Brain microvascular endothelial cell (primary cell): ENCODE data around the gene ZNF132.

Experiments used
- DNase-seq: peaks from one replicate; pipeline ENCODE4 v3.0.0-alpha.2; 2020
- H3K27ac ChIP-seq: fragments of 250-450 bp; sonication (Bioruptor Pico); 2 replicates; pipeline ENCODE4 v1.5.1; 2020; ENCODE audit warnings: mild to moderate bottlenecking, moderate library complexity
- H3K27me3 ChIP-seq: fragments of 250-450 bp; sonication (Bioruptor Pico); replicated peaks from 2 replicates; pipeline ENCODE4 v1.5.1; 2020; ENCODE audit warnings: mild to moderate bottlenecking
- H3K36me3 ChIP-seq: fragments of 250-450 bp; sonication (Bioruptor Pico); replicated peaks from 2 replicates; pipeline ENCODE4 v1.5.1; 2020; ENCODE audit warnings: mild to moderate bottlenecking
- H3K4me3 ChIP-seq: 2 replicates; pipeline ENCODE4 v1.5.1; 2011; ENCODE audit warnings: low read depth, mild to moderate bottlenecking, control low read depth, low read length, moderate library complexity
- CTCF ChIP-seq: IDR thresholded peaks from 2 replicates; pipeline ENCODE4 v1.5.1; 2011; ENCODE audit warnings: low read depth, mild to moderate bottlenecking, moderate library complexity, low read length, control low read depth, inconsistent platforms; ENCODE audit errors: missing control alignments
- in situ Hi-C: cut with HindIII; loops from 2 replicates; pipeline ENCODE4 v1.10.0; 2017; ENCODE audit warnings: low sequenced_read_pairs, low pct_ligation_motif_present

The ZNF132 gene

DNA sequence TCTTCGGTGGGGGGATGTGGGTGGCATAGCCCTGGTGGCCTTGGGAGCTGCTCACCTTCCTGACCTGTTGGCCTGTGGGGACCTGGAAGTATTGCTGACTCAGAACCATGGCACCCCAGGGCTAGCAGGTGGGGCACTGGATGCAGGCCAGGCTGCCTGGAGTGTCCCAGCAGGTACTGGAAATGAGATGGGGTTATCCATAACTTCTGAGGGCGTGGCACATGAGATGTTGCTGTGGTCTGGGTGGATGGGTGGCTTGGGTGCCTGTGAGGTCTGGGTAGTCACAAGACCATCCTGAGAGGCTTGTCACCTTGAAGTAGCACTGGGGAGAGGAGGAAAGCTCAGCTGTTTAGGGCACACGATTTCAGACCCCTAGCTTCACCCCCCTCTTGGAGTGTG, 45.1 kb downstream of the ZNF132 start:
- no peak for DNase-seq
- Histone ChIP-seq H3K36me3 (peaks cover 45% of the 10 kb centered on the region), H3K27ac (no peak overlapping the region), H3K4me3 (no peak overlapping the region), H3K27me3 (no peaks in the 10 kb centered on the region)
- TF ChIP-seq CTCF = no peak
- in situ Hi-C loops = no loop called here

GRCh38 chr19:58393725-58394033, 46.3 kb downstream of the ZNF132 start:
- DNase-seq = no peak
- H3K27me3 ChIP-seq = no peaks in the 10 kb centered on the region
- H3K4me3 ChIP-seq = no peak overlapping the region
- H3K27ac ChIP-seq = no peak overlapping the region
- peaks cover 52% of the 10 kb centered on the region for H3K36me3 ChIP-seq
- no peak for TF ChIP-seq CTCF
- in situ Hi-C loops = no loop called here

GRCh38 chr19:58392945-58393724, 46.8 kb downstream of the ZNF132 start:
- DNase-seq = no peak
- peaks cover 55% of the 10 kb centered on the region for H3K36me3 ChIP-seq
- no peak for TF ChIP-seq CTCF
- in situ Hi-C loops = no loop called here
- H3K4me3 ChIP-seq = no peak overlapping the region
- no peak overlapping the region for H3K27ac ChIP-seq
- no peaks in the 10 kb centered on the region for H3K27me3 ChIP-seq

- Histone ChIP-seq H3K36me3 (peaks cover 36% of the 10 kb centered on the region), H3K27me3 (no peaks in the 10 kb centered on the region), H3K4me3 (peak overlapping the region; percentile 90), H3K27ac (no peak overlapping the region)
- in situ Hi-C loops = no loop called here
- TF ChIP-seq CTCF = no peak
- no peak for DNase-seq
Observed at GRCh38 chr19:58388175-58388526, 51.8 kb downstream of the ZNF132 start.

DNA sequence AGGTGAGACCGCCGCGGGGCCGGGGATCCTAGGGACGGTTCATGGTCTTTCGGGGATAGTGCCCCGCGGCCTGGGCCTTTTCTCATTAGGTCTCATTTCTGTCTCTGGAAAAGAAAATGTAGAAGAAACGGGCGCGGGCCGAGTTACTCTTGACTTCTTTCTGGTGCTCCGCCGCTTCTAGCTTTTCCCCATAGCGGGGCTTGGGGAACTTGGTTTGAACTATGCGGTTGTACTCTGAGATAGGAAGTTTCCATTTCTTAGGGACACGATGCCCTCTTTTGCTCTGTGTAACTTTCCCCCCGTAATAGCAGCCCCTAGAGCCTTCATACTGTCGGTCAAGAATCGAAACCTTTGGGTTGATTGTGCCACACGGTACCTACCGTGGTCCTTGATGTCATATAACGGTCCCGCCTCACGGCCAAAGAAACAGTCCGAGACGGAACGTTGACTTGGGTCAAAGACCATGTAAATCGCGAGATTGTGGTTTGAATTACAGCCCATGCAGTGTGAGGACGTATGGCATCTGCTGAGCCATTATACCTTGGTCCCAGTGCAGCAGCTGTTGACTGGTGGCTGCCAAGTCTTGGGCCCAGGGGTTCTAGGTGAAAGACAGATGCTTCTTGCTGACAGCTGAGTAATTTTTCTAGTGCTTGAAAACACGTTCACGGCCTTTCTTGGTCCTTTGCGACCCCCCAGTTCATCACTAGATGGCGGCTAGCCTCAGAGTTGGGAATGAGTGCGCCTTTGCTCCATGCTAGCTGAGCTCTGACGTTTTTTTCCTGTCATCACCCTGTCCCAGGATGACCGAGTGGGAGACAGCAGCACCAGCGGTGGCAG, 52.4 kb downstream of the ZNF132 start:
- Histone ChIP-seq H3K36me3 (peaks cover 30% of the 10 kb centered on the region), H3K27ac (peak overlapping the region; percentile 91), H3K27me3 (no peaks in the 10 kb centered on the region), H3K4me3 (peak overlapping the region; percentile 90)
- DNase-seq = no peak
- peak; percentile 3 for TF ChIP-seq CTCF
- in situ Hi-C loops = no loop called here
